ENCODE measurements around the gene MLLT3.

Gene MLLT3

GRCh38 chr9:20419533-20419932 lies 202.8 kb downstream of the MLLT3 start:
- no peak for TF ChIP-seq OSR1 (CRISPR knock-in tag; IDR thresholded peaks at IDR 0.05)
- no peak for TF ChIP-seq CSDC2 (CRISPR knock-in tag; IDR thresholded peaks at IDR 0.05)
- TF ChIP-seq ZNF70 (CRISPR knock-in tag; IDR thresholded peaks at IDR 0.05), result no peak
- no peak for TF ChIP-seq GLIS3 (CRISPR knock-in tag; IDR thresholded peaks at IDR 0.05)
- no peak for TF ChIP-seq BACH2 (CRISPR knock-in tag; IDR thresholded peaks at IDR 0.05; ENCODE audit: borderline replicate concordance)
- no peak for TF ChIP-seq TOX (CRISPR knock-in tag; IDR thresholded peaks at IDR 0.05; ENCODE audit: borderline replicate concordance)
- no peak for TF ChIP-seq RARB (CRISPR knock-in tag; IDR thresholded peaks at IDR 0.05)
- no peak for TF ChIP-seq PPARA (CRISPR knock-in tag; IDR thresholded peaks at IDR 0.05; ENCODE audit: borderline replicate concordance)
- TF ChIP-seq ARNTL (CRISPR knock-in tag; IDR thresholded peaks at IDR 0.05; ENCODE audit: borderline replicate concordance, low read depth), result no peak
- no peak for TF ChIP-seq ZC3H10 (CRISPR knock-in tag; IDR thresholded peaks at IDR 0.05)
- no peak for TF ChIP-seq POU6F1 (CRISPR knock-in tag; IDR thresholded peaks at IDR 0.05; ENCODE audit: borderline replicate concordance, low read depth)
- no peak for ATAC-seq

- ATAC-seq, result no peak
- no peak for TF ChIP-seq PATZ1 (CRISPR knock-in tag; IDR thresholded peaks at IDR 0.05; ENCODE audit: borderline replicate concordance)
- no peak for TF ChIP-seq ZC3H10 (CRISPR knock-in tag; IDR thresholded peaks at IDR 0.05)
- TF ChIP-seq TOX (CRISPR knock-in tag; IDR thresholded peaks at IDR 0.05; ENCODE audit: borderline replicate concordance), result no peak
- no peak for TF ChIP-seq RARB (CRISPR knock-in tag; IDR thresholded peaks at IDR 0.05)
- no peak for TF ChIP-seq BACH2 (CRISPR knock-in tag; IDR thresholded peaks at IDR 0.05; ENCODE audit: borderline replicate concordance)
- TF ChIP-seq ZNF565 (CRISPR knock-in tag; conservative IDR thresholded peaks at IDR 0.05; ENCODE audit: low read depth), result no peak
- TF ChIP-seq SNAI2 (CRISPR knock-in tag; IDR thresholded peaks at IDR 0.05), result no peak
- no peak for TF ChIP-seq CSDC2 (CRISPR knock-in tag; IDR thresholded peaks at IDR 0.05)
- no peak for TF ChIP-seq CSRNP3 (CRISPR knock-in tag; IDR thresholded peaks at IDR 0.05)
- no peak for TF ChIP-seq ARNTL (CRISPR knock-in tag; IDR thresholded peaks at IDR 0.05; ENCODE audit: borderline replicate concordance, low read depth)
- TF ChIP-seq PPARA (CRISPR knock-in tag; IDR thresholded peaks at IDR 0.05; ENCODE audit: borderline replicate concordance), result no peak
- TF ChIP-seq ISL1 (CRISPR knock-in tag; IDR thresholded peaks at IDR 0.05), result no peak
- TF ChIP-seq GLIS3 (CRISPR knock-in tag; IDR thresholded peaks at IDR 0.05), result no peak
- no peak for TF ChIP-seq OSR1 (CRISPR knock-in tag; IDR thresholded peaks at IDR 0.05)
- TF ChIP-seq ESRRG (CRISPR knock-in tag; IDR thresholded peaks at IDR 0.05), result no peak
- no peak for TF ChIP-seq POU6F1 (CRISPR knock-in tag; IDR thresholded peaks at IDR 0.05; ENCODE audit: borderline replicate concordance, low read depth)
- no peak for TF ChIP-seq CREB5 (CRISPR knock-in tag; IDR thresholded peaks at IDR 0.05; ENCODE audit: low read depth)
- no peak for TF ChIP-seq ZNF8 (CRISPR knock-in tag; IDR thresholded peaks at IDR 0.05)
- TF ChIP-seq ZFP30 (CRISPR knock-in tag; IDR thresholded peaks at IDR 0.05), result no peak
Measured at GRCh38 chr9:20418485-20418884, 203.8 kb downstream of the MLLT3 start.

GRCh38 chr9:20417373-20418080 lies 204.8 kb downstream of the MLLT3 start:
- TF ChIP-seq POU6F1 (CRISPR knock-in tag; IDR thresholded peaks at IDR 0.05; ENCODE audit: borderline replicate concordance, low read depth) (no peak), TSHZ2 (CRISPR knock-in tag; IDR thresholded peaks at IDR 0.05) (no peak)
- no peak for ATAC-seq

Measured in SK-N-SH treated with all-trans-retinoic acid at 6 μM for 48 hours (cell line).